ENCODE data around the gene SMYD3.

GRCh38 chr1:246081856-246082668, 425.0 kb downstream of the SMYD3 start:
- TF ChIP-seq CTCF (IDR thresholded peaks at IDR 0.05; ENCODE audit: insufficient read depth, low read length) (no peak), POLR2AphosphoS5 (IDR thresholded peaks at IDR 0.05; ENCODE audit: low read depth) (no peak), REST (IDR thresholded peaks at IDR 0.05; ENCODE audit: insufficient replicate concordance, low read depth) (no peak)
